ENCODE results near the gene WHRN.

WHRN gene

DNA sequence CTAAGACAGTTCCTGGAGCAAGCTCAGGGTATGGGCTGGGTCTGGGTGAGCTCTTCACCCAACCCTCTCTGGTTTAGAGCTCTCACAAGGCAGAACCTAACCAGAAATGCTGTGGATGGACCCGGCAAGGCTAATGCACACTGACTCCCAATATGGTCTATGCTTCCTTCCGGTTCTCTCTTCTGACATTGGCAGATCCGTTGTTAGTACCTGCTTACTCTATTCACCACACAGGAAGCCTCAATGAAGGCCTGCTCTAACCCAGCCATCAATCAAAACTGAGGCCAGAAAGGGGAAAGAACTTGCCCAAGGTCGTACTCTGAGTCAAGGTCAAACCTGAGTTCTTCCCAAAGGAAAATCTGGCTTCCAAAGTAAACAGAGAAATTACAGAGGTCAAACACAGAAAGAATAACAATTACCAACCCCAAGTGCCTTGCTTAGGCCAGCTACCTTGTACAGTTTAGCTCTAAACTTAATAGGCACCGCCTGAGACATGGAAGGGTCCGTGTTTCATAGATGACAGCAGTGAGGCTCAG is 71.5 kb downstream of the WHRN start:
- no peak overlapping the region for H3K4me3 ChIP-seq (replicated peaks; ENCODE audit: low read depth, low read length)
- no peak for DNase-seq (ENCODE audit: low read depth)
- TF ChIP-seq, protein P1, sequence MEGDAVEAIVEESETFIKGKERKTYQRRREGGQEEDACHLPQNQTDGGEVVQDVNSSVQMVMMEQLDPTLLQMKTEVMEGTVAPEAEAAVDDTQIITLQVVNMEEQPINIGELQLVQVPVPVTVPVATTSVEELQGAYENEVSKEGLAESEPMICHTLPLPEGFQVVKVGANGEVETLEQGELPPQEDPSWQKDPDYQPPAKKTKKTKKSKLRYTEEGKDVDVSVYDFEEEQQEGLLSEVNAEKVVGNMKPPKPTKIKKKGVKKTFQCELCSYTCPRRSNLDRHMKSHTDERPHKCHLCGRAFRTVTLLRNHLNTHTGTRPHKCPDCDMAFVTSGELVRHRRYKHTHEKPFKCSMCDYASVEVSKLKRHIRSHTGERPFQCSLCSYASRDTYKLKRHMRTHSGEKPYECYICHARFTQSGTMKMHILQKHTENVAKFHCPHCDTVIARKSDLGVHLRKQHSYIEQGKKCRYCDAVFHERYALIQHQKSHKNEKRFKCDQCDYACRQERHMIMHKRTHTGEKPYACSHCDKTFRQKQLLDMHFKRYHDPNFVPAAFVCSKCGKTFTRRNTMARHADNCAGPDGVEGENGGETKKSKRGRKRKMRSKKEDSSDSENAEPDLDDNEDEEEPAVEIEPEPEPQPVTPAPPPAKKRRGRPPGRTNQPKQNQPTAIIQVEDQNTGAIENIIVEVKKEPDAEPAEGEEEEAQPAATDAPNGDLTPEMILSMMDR (IDR thresholded peaks at IDR 0.05; ENCODE audit: low read length, missing control alignments): no peak

DNA sequence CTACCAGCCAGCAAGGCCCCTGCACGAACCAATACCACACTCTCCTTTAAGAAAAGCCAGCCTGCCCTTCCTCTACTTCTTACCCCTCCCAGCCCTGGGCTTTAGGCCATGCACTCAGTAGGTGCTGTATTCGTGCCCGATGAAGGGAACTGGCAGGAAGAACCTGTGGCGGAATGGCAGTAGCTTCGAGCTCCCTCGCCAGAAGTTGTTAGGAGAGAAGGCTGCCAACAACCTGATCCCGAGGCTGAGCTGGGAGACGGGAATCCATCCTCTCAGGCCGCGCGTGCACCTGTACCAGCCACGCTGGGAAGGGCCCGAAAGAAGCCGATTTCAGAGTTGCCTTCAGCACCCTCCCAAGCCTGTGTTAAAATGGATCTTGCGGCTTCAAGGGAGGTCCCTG is 72.2 kb downstream of the WHRN start:
- TF ChIP-seq, protein P1 (IDR thresholded peaks at IDR 0.05; ENCODE audit: low read length, missing control alignments): no peak
- no peak for DNase-seq (ENCODE audit: low read depth)
- H3K4me3 ChIP-seq (replicated peaks; ENCODE audit: low read depth, low read length): no peak overlapping the region

DNA sequence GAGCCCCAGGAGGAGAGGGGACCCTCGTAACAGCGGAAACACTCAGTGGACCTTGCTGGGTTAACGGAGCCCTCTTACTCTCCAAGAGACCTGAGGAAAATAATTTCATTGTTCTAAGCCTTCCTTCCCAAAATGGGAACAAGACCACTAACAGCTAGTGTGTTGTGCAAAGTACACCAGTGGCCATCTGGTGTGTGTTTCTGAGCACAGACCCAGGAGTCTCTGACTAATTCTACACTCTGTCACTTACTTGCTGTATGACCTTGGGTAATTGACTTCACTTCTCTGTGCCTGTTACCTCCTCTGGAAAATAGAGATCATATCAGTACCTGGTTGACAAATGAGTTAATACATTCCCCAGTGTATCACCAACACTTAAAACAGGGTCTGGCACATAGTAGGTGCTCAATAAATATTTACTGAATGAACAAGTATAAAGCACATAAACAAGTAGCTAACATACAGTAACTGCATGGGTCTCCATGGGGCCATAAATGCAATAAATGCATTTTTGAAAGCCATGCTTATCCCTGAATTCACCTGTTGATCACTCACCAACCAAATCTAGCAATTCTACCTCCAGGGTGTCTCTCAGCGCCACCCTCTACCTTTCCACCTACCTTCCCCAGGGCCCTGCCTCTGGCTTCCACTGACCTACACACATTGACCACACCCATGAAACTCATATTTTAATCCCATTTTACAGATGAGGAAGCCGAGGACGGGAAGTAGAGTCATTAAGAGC is 72.8 kb downstream of the WHRN start:
- TF ChIP-seq, protein P1 (IDR thresholded peaks at IDR 0.05; ENCODE audit: low read length, missing control alignments): no peak
- no peak overlapping the region for H3K4me3 ChIP-seq (replicated peaks; ENCODE audit: low read depth, low read length)
- no peak for DNase-seq (ENCODE audit: low read depth)

DNA sequence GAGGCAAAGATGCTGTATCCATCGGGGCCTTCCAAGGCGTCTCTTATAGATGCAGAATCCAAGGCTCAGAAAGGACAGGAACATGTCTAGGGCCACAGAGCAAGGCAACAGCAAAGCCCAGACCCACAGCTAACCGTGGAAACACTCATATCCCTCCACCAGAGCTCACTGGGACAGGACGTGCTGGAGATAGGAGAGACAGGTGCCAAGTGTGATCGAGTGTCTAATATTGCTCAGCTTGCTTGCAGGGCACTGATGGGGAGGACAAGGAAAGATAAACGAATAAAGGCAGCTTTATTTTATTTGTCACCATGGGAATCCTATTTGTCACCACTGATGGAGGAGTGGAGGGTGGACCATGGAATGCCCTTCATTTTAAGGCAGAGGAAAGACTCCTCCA is 73.5 kb downstream of the WHRN start:
- DNase-seq (ENCODE audit: low read depth): no peak
- no peak overlapping the region for H3K4me3 ChIP-seq (replicated peaks; ENCODE audit: low read depth, low read length)
- TF ChIP-seq, protein P1 (IDR thresholded peaks at IDR 0.05; ENCODE audit: low read length, missing control alignments): no peak

DNA sequence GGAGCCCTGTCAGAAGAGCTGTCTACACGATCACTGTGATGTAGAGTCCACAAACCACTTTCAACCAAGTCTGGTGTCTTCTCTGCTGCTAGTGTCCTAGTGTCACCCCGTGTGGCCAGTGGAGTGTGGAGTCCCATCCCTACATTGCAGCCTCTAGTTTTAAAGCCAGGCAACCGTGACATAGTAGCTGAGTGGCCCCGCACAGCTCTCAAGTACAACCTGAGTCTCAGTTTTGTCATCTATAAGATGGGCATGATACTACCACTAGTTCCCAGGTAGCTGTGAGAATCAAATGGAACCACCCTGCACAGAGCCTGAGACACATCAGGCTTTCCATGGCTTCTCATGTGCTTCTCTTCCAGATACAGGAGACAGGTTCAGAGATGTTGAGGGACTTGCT is 74.3 kb downstream of the WHRN start:
- DNase-seq (ENCODE audit: low read depth): no peak
- H3K4me3 ChIP-seq (replicated peaks; ENCODE audit: low read depth, low read length): no peak overlapping the region
- TF ChIP-seq, protein P1 (IDR thresholded peaks at IDR 0.05; ENCODE audit: low read length, missing control alignments): no peak

DNA sequence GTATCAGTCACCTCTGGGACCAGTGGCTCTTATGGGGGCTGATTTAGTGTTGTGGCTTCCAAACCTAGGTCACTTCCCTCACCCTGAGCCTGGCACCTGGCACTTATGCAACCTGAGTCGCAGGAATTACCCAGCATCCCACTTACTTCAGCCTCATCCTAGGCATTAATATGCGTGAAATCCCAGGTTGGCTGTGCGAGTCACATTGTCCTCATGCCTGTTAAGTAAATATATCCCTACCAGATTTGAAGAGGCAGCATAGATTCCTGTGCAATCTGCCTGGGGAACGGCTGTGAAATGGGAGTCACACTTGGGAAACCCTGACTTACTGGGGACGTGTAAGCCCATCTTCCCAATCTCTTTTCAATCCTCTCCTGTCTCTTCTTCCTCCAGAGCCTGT is 74.8 kb downstream of the WHRN start:
- no peak overlapping the region for H3K4me3 ChIP-seq (replicated peaks; ENCODE audit: low read depth, low read length)
- DNase-seq (ENCODE audit: low read depth): no peak
- TF ChIP-seq, protein P1 (IDR thresholded peaks at IDR 0.05; ENCODE audit: low read length, missing control alignments): no peak

DNA sequence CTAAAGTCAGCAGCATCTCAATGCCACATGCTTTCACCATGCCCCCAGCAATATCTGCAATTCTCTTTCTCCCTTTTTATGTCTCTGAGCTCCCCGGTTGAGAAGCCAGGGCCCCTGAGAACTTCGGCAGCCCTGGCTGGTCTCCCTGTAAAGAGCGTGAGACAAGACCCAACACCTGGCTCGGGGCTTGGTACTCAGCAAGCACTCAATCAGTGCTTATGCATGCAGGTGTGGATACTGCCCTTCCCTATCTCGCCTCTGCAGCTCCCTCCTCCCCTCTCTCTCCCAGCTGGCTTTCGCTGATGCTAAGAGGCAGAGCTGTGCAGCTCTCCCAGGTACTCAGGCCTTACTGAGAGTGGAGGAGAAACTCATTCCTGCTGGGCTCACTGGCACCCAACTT is 75.8 kb downstream of the WHRN start:
- TF ChIP-seq, protein P1 (IDR thresholded peaks at IDR 0.05; ENCODE audit: low read length, missing control alignments): no peak
- DNase-seq (ENCODE audit: low read depth): no peak
- H3K4me3 ChIP-seq (replicated peaks; ENCODE audit: low read depth, low read length): no peak overlapping the region
